ENCODE results near the gene EEF1AKMT3.

DNA sequence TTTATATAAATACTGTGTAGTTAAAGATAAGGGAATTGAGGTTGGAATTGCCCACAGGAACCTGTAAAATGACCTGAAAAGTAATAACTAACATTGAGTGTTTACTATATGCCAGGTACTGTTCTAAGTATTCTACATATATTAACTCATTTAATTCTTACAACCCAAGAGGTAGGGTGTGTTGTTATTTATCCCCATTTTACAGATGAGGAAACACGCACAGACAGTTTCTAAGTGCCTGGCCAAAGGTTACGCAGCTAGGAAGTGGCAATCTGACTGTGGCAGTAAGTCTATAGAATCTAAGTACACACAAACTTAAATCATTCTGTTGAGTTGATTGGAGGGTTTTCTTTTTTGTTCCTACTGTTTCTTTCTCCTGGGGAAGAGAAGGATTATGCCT lies 28.6 kb upstream of the EEF1AKMT3 start:
- TF ChIP-seq, protein P1, sequence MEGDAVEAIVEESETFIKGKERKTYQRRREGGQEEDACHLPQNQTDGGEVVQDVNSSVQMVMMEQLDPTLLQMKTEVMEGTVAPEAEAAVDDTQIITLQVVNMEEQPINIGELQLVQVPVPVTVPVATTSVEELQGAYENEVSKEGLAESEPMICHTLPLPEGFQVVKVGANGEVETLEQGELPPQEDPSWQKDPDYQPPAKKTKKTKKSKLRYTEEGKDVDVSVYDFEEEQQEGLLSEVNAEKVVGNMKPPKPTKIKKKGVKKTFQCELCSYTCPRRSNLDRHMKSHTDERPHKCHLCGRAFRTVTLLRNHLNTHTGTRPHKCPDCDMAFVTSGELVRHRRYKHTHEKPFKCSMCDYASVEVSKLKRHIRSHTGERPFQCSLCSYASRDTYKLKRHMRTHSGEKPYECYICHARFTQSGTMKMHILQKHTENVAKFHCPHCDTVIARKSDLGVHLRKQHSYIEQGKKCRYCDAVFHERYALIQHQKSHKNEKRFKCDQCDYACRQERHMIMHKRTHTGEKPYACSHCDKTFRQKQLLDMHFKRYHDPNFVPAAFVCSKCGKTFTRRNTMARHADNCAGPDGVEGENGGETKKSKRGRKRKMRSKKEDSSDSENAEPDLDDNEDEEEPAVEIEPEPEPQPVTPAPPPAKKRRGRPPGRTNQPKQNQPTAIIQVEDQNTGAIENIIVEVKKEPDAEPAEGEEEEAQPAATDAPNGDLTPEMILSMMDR (IDR thresholded peaks at IDR 0.05; ENCODE audit: borderline replicate concordance, extremely low read depth, low read length, poor library complexity, severe bottlenecking) = no peak
- TF ChIP-seq EZH2 (IDR thresholded peaks at IDR 0.05; ENCODE audit: borderline replicate concordance, low read depth, low read length, severe bottlenecking) = no peak

Data from DND-41 (cell line).